Measurements from ENCODE around the gene COTL1.

The COTL1 gene

GRCh38 chr16:84654998-84655397, 37.1 kb upstream of the COTL1 start:
- no peaks in the 10 kb centered on the region for H3K27me3 ChIP-seq (ENCODE audit: control insufficient read depth, insufficient read depth, low read length)
- no peaks in the 10 kb centered on the region for H3K9me3 ChIP-seq (ENCODE audit: control insufficient read depth, insufficient read depth, low read length)
- H3K9ac ChIP-seq (ENCODE audit: low read depth, low read length), result no peak overlapping the region
- H3K4me3 ChIP-seq (ENCODE audit: low read depth, low read length), result no peak overlapping the region
- H3K36me3 ChIP-seq (ENCODE audit: control insufficient read depth, insufficient read depth, low read length), result peaks cover 25% of the 10 kb centered on the region
- no peaks in the 10 kb centered on the region for H3K4me1 ChIP-seq (ENCODE audit: control insufficient read depth, insufficient read depth, low read length)

GRCh38 chr16:84654238-84654637, 36.4 kb upstream of the COTL1 start:
- Histone ChIP-seq H3K4me3 (ENCODE audit: low read depth, low read length) (no peak overlapping the region), H3K4me1 (ENCODE audit: control insufficient read depth, insufficient read depth, low read length) (no peaks in the 10 kb centered on the region), H3K9ac (ENCODE audit: low read depth, low read length) (no peak overlapping the region), H3K9me3 (ENCODE audit: control insufficient read depth, insufficient read depth, low read length) (no peaks in the 10 kb centered on the region), H3K27me3 (ENCODE audit: control insufficient read depth, insufficient read depth, low read length) (peaks cover 4% of the 10 kb centered on the region), H3K36me3 (ENCODE audit: control insufficient read depth, insufficient read depth, low read length) (peaks cover 20% of the 10 kb centered on the region)

- Histone ChIP-seq H3K9me3 (ENCODE audit: control insufficient read depth, insufficient read depth, low read length) (no peaks in the 10 kb centered on the region), H3K4me1 (ENCODE audit: control insufficient read depth, insufficient read depth, low read length) (no peaks in the 10 kb centered on the region), H3K27me3 (ENCODE audit: control insufficient read depth, insufficient read depth, low read length) (peaks cover 8% of the 10 kb centered on the region), H3K36me3 (ENCODE audit: control insufficient read depth, insufficient read depth, low read length) (peaks cover 9% of the 10 kb centered on the region), H3K4me3 (ENCODE audit: low read depth, low read length) (no peak overlapping the region), H3K9ac (ENCODE audit: low read depth, low read length) (no peak overlapping the region)
Observed at GRCh38 chr16:84652566-84652965, 34.7 kb upstream of the COTL1 start.

GRCh38 chr16:84650062-84650991, 32.4 kb upstream of the COTL1 start:
- Histone ChIP-seq H3K9me3 (ENCODE audit: control insufficient read depth, insufficient read depth, low read length) (no peaks in the 10 kb centered on the region), H3K9ac (ENCODE audit: low read depth, low read length) (no peak overlapping the region), H3K27me3 (ENCODE audit: control insufficient read depth, insufficient read depth, low read length) (peaks cover 12% of the 10 kb centered on the region), H3K4me3 (ENCODE audit: low read depth, low read length) (no peak overlapping the region), H3K36me3 (ENCODE audit: control insufficient read depth, insufficient read depth, low read length) (no peaks in the 10 kb centered on the region), H3K4me1 (ENCODE audit: control insufficient read depth, insufficient read depth, low read length) (no peaks in the 10 kb centered on the region)

DNA sequence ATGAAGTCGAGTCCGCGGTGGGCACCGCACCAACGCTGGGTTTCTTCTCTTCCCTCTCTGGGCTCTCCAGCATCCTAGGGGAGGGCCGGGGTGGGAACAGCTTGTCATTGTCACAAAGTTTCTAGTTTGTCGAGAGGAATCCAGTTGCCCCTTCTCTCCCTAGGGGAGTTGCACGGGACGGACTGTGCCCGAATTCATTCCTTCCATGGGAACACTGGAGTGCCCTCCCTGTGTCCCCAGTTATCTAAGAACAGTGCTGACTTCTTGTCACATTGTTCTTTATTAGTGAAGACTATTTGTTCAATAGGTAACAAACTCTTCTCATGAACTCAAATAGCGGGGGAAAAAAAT, 31.6 kb upstream of the COTL1 start:
- Histone ChIP-seq H3K4me3 (ENCODE audit: low read depth, low read length) (peak overlapping the region; percentile 75), H3K4me1 (ENCODE audit: control insufficient read depth, insufficient read depth, low read length) (no peaks in the 10 kb centered on the region), H3K36me3 (ENCODE audit: control insufficient read depth, insufficient read depth, low read length) (no peaks in the 10 kb centered on the region), H3K9ac (ENCODE audit: low read depth, low read length) (no peak overlapping the region), H3K27me3 (ENCODE audit: control insufficient read depth, insufficient read depth, low read length) (peaks cover 12% of the 10 kb centered on the region), H3K9me3 (ENCODE audit: control insufficient read depth, insufficient read depth, low read length) (no peaks in the 10 kb centered on the region)

GRCh38 chr16:84648595-84649510, 31.0 kb upstream of the COTL1 start:
- Histone ChIP-seq H3K4me3 (ENCODE audit: low read depth, low read length) (peak overlapping the region; percentile 75), H3K36me3 (ENCODE audit: control insufficient read depth, insufficient read depth, low read length) (no peaks in the 10 kb centered on the region), H3K9ac (ENCODE audit: low read depth, low read length) (no peak overlapping the region)

GRCh38 chr16:84647828-84648594, 30.1 kb upstream of the COTL1 start, which contains the start of gene KLHL36:
Gene KLHL36 (plus strand): TSS chr16:84648511. CDS start chr16:84650868, 2,357 bp downstream.
- peaks cover 12% of the 10 kb centered on the region for H3K27me3 ChIP-seq (ENCODE audit: control insufficient read depth, insufficient read depth, low read length)
- peak within 1 kb of the TSS; percentile 75 for H3K4me3 ChIP-seq (ENCODE audit: low read depth, low read length)
- H3K9me3 ChIP-seq (ENCODE audit: control insufficient read depth, insufficient read depth, low read length), result no peaks in the 10 kb centered on the region
- no peaks in the 10 kb centered on the region for H3K36me3 ChIP-seq (ENCODE audit: control insufficient read depth, insufficient read depth, low read length)
- H3K4me1 ChIP-seq (ENCODE audit: control insufficient read depth, insufficient read depth, low read length), result no peaks in the 10 kb centered on the region
- H3K9ac ChIP-seq (ENCODE audit: low read depth, low read length), result peak within 1 kb of the TSS; percentile 54

More at GRCh38 chr16:84648595-84649510, 31.0 kb upstream of the COTL1 start:
- peaks cover 12% of the 10 kb centered on the region for H3K27me3 ChIP-seq (ENCODE audit: control insufficient read depth, insufficient read depth, low read length)
- H3K9me3 ChIP-seq (ENCODE audit: control insufficient read depth, insufficient read depth, low read length), result no peaks in the 10 kb centered on the region
- H3K4me1 ChIP-seq (ENCODE audit: control insufficient read depth, insufficient read depth, low read length), result no peaks in the 10 kb centered on the region

GRCh38 chr16:84643674-84644073, 25.8 kb upstream of the COTL1 start:
- Histone ChIP-seq H3K36me3 (ENCODE audit: control insufficient read depth, insufficient read depth, low read length) (no peaks in the 10 kb centered on the region), H3K9me3 (ENCODE audit: control insufficient read depth, insufficient read depth, low read length) (no peaks in the 10 kb centered on the region), H3K4me1 (ENCODE audit: control insufficient read depth, insufficient read depth, low read length) (no peaks in the 10 kb centered on the region), H3K9ac (ENCODE audit: low read depth, low read length) (no peak overlapping the region), H3K27me3 (ENCODE audit: control insufficient read depth, insufficient read depth, low read length) (peaks cover 8% of the 10 kb centered on the region), H3K4me3 (ENCODE audit: low read depth, low read length) (no peak overlapping the region)

DNA sequence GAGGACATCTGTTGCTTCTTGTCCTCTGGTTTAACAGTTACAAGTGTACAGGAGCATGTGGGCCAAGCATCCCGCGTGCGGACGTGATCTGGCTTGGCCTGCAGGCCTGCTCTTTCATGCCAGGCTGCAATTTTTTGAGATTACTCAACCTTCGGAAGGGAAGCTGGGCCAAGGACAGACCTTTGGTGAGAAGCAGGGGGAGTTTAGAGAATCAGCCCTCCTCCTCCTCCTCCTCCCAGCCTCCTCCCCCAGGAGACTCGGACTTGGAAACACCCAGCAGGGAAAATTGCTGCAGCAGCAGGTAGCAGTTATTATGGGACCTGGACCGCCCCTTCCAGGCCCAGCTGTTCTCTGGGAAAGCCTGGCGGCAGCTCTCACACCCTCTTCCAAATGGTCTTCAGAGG, 25.3 kb upstream of the COTL1 start:
- Histone ChIP-seq H3K36me3 (ENCODE audit: control insufficient read depth, insufficient read depth, low read length) (no peaks in the 10 kb centered on the region), H3K4me3 (ENCODE audit: low read depth, low read length) (no peak overlapping the region), H3K9me3 (ENCODE audit: control insufficient read depth, insufficient read depth, low read length) (no peaks in the 10 kb centered on the region), H3K9ac (ENCODE audit: low read depth, low read length) (no peak overlapping the region), H3K4me1 (ENCODE audit: control insufficient read depth, insufficient read depth, low read length) (no peaks in the 10 kb centered on the region), H3K27me3 (ENCODE audit: control insufficient read depth, insufficient read depth, low read length) (peaks cover 8% of the 10 kb centered on the region)

GRCh38 chr16:84641643-84642358, 23.9 kb upstream of the COTL1 start:
- Histone ChIP-seq H3K9ac (ENCODE audit: low read depth, low read length) (no peak overlapping the region), H3K9me3 (ENCODE audit: control insufficient read depth, insufficient read depth, low read length) (no peaks in the 10 kb centered on the region), H3K4me3 (ENCODE audit: low read depth, low read length) (no peak overlapping the region), H3K4me1 (ENCODE audit: control insufficient read depth, insufficient read depth, low read length) (no peaks in the 10 kb centered on the region), H3K36me3 (ENCODE audit: control insufficient read depth, insufficient read depth, low read length) (no peaks in the 10 kb centered on the region), H3K27me3 (ENCODE audit: control insufficient read depth, insufficient read depth, low read length) (peaks cover 3% of the 10 kb centered on the region)

DNA sequence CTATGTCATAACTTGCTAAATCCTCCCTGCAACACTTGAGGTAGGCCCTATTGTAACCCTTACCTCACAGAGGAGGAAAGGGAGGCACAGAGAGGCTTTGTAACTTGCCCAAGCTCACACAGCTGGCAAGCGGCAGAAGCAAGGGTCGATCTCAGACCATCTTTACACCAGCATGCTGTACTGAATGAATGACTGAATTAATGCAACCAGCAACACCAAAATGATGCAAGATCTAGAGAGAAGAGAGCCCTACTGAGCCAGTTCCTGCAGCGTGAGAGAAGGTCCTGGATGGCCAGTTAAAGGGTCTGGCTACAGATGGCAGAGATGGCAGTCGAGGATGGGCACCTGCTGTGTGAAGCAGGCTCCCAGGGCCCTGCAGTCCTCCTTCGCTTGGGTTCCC, 22.3 kb upstream of the COTL1 start:
- no peak overlapping the region for H3K4me3 ChIP-seq (ENCODE audit: low read depth, low read length)
- H3K9ac ChIP-seq (ENCODE audit: low read depth, low read length), result no peak overlapping the region
- H3K4me1 ChIP-seq (ENCODE audit: control insufficient read depth, insufficient read depth, low read length), result no peaks in the 10 kb centered on the region

More for the DNA sequence above, 22.3 kb upstream of the COTL1 start:
- Histone ChIP-seq H3K36me3 (ENCODE audit: control insufficient read depth, insufficient read depth, low read length) (no peaks in the 10 kb centered on the region), H3K27me3 (ENCODE audit: control insufficient read depth, insufficient read depth, low read length) (no peaks in the 10 kb centered on the region), H3K9me3 (ENCODE audit: control insufficient read depth, insufficient read depth, low read length) (no peaks in the 10 kb centered on the region)

Measured in iPS-15b (cell line).